IPS-15b (cell line): ENCODE results near the gene HAAO.
"Not testable (repeated sequence)": the region's sequence is repeated elsewhere in the genome, so short reads cannot be mapped to it uniquely, and the experiment has no call there.

ENCODE experiments used
- H3K27me3 ChIP-seq: one replicate; pipeline ENCODE4 v1.6.1; 2013; ENCODE audit warnings: low read length; ENCODE audit not compliant: control insufficient read depth, insufficient read depth
- H3K36me3 ChIP-seq: one replicate; pipeline ENCODE4 v1.6.1; 2013; ENCODE audit warnings: low read length; ENCODE audit not compliant: control insufficient read depth, insufficient read depth
- H3K4me1 ChIP-seq: one replicate; pipeline ENCODE4 v1.6.1; 2013; ENCODE audit warnings: mild to moderate bottlenecking, low read length; ENCODE audit not compliant: control insufficient read depth, insufficient read depth
- H3K4me3 ChIP-seq: one replicate; pipeline ENCODE4 v1.5.1; 2013; ENCODE audit warnings: low read depth, low read length
- H3K9ac ChIP-seq: one replicate; pipeline ENCODE4 v1.6.1; 2013; ENCODE audit warnings: low read depth, mild to moderate bottlenecking, low read length
- H3K9me3 ChIP-seq: one replicate; pipeline ENCODE4 v1.6.1; 2013; ENCODE audit warnings: mild to moderate bottlenecking, low read length; ENCODE audit not compliant: control insufficient read depth, insufficient read depth

The HAAO gene

DNA sequence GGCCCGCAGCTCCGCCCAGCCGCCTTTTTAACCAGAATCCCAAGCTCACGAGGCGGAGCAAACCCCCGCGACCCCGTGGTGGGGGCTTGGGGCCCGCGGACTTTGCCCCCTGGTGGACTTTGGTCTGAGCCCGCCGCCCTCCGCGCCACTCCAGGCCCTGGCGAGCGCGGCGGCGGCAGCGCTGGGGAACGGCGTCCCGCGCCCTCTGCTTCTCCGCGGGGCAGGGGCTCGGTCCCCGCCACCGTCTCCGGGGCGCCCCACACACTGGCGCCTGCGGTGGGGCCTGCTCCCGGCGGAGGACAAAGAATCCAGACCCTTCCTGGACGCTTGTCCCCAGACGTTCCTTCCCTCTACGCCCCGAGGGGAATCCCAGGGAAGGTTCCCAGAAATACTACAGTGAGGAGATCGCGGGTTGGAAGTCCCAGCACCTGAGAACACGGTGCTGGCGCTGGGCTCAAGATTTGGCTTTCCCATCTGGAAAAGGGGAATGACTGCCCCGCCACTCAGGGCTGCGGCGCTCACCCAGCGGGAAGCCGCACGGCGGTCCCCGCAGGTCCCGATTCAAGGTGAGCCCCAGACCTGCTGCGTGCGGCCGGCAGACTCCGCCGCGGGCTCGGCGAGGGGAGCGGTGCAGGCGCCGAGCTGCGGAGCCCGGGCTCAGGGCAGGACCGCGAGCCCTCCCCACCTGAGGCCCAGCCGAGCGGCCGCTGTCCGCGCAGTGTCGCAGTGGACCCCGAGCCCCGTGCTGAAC is at the start of gene HAAO:
Gene HAAO, minus strand, starts transcription at position 1 of the 751 bp plus-strand sequence. CDS start 47 bp downstream, outside the sequence.
- Histone ChIP-seq H3K9ac (peak within 1 kb of the TSS; percentile 37), H3K36me3 (no peaks in the 10 kb centered on the region), H3K4me3 (peak within 1 kb of the TSS; percentile 75), H3K27me3 (peaks cover 14% of the 10 kb centered on the region), H3K9me3 (no peaks in the 10 kb centered on the region), H3K4me1 (peaks cover 6% of the 10 kb centered on the region)

DNA sequence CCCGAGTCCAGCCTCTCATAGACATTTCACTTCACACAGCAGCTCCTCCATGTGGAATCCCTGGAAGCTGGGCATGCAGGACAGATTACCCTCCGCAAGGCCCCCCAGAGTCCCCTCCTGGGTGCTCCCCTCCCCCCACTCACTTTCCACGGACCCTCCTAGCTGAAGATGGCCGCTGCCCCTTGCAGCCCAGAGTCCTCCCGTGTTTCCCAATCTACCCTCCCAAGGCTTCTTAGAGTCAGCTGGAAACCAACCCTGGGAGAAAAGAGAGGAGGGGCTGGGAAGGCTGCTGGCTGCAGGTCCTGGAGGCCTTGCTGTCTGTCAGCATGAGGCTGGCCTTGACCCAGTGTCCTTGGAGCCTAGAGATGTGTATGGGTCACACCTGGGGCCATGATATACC is 49.0 kb upstream of the HAAO start:
- Histone ChIP-seq H3K4me3 (no peak overlapping the region), H3K4me1 (no peaks in the 10 kb centered on the region), H3K36me3 (no peaks in the 10 kb centered on the region), H3K9me3 (no peaks in the 10 kb centered on the region), H3K27me3 (no peaks in the 10 kb centered on the region), H3K9ac (no peak overlapping the region)

DNA sequence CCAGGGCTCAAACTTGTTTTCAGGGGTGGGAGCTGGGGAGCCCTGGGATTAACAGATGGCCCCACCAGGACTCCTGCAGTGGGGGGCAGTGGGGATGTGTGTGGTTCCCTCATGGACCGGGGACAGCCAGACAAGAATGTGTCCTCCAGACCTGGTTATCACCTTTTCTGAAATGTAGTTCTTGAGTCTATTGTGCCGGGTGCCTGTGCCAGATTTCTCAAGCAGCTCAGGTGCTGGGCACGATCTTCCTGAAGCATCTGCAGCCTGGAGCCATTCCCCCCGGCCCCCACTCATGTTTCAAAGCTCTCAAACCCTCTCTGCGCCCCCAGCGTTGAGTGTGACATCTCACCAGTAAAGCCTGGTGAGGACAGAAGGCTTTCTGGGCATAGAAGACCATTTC is 48.4 kb upstream of the HAAO start:
- no peak overlapping the region for H3K9ac ChIP-seq
- no peaks in the 10 kb centered on the region for H3K27me3 ChIP-seq
- no peaks in the 10 kb centered on the region for H3K36me3 ChIP-seq
- H3K4me3 ChIP-seq, result no peak overlapping the region
- H3K9me3 ChIP-seq, result no peaks in the 10 kb centered on the region
- H3K4me1 ChIP-seq, result no peaks in the 10 kb centered on the region

DNA sequence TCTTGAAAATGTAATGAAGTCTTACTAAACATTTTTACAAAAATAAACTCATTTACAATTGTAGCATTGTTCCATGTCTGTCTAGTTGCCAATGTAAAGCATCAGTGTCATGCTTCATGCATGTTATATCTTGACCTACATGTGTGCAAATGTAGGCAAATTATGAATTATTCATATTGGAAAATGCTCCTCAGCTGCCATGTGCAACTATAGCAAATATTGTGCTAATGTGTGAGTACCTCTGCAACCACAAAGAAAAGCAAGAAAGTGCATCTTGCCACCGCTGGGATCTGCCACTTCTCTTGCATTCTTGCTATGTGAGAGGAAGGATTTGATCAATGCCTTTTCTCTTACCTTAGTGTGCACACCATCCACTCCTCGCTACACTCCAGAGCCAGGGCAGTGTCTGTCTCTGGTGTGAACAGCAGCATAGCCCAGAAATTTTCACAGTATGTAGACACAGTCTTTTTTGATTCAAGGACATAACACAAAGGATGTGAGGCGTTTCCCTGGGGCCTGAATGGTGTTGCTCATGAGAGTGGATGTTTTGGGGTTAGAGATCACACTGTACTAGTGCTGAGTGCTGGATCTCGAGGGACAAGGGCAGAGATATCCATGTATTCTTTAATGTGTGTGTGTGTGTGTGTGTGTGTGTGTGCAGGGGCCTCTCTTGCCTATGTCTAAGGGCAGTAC is 47.6 kb upstream of the HAAO start:
- H3K4me1 ChIP-seq, result no peaks in the 10 kb centered on the region
- H3K9ac ChIP-seq, result no peak overlapping the region
- H3K27me3 ChIP-seq, result no peaks in the 10 kb centered on the region
- no peak overlapping the region for H3K4me3 ChIP-seq
- no peaks in the 10 kb centered on the region for H3K9me3 ChIP-seq
- H3K36me3 ChIP-seq, result no peaks in the 10 kb centered on the region

DNA sequence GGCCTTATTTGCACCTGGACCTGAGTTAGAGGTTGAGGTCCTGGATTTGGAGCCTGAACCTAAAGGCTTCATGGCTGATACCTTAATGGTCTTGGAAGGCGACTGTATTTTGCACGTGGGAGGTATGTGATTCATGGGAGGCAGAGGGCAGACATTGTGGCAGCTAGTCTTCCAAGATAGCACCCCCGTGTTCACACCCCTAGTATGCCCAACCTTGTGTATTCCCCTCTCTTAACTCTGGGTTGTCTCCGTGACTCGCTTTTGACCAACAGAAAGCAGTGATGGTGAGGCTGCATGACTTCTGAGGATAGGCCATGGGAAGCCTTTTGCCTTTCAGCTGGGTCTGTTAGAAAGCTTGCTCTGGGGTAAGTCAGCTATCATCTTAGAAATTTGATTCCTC is 45.8 kb upstream of the HAAO start:
- Histone ChIP-seq H3K4me1 (no peaks in the 10 kb centered on the region), H3K9me3 (no peaks in the 10 kb centered on the region), H3K36me3 (no peaks in the 10 kb centered on the region), H3K4me3 (no peak overlapping the region), H3K9ac (no peak overlapping the region), H3K27me3 (no peaks in the 10 kb centered on the region)

DNA sequence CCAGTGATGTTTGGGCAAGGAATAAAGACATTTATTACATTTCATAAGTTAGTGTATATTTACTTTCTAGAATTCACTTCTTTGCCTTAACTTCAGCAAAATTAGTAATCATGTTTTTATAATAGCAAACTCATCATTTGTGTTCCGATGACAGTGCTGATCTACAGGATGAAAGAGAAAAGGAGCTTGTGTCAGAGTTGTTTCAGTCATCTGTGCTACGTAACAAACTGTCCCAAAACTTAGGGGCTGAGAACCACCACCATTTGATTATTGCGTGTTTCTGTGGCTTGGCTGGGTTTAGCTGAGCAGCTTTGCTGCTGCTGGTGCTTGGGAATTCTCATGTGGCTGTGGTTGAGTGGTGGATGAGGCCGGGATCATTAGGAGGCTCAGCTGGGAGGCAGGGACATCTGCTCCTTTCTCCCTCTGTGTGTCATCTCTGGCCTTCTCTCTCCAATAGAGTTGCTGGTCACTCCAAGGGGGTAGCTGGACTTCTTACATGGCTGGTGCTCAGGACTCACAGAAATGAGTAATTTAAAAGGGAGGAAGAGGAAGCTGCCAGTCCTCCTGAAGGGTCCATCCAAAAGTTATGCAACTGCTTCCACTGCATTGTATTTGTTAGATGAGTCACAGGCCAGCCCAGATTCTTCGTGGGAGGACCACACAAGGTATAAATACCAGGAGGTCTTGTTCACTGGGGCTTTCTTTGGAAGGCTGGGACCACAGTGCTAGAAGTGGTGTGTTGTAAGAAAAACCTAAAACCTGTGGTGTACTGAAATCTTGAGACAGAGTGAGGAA is 43.4 kb upstream of the HAAO start:
- Histone ChIP-seq H3K4me1 (no peaks in the 10 kb centered on the region), H3K4me3 (no peak overlapping the region), H3K36me3 (no peaks in the 10 kb centered on the region), H3K9me3 (no peaks in the 10 kb centered on the region), H3K27me3 (no peaks in the 10 kb centered on the region), H3K9ac (no peak overlapping the region)

DNA sequence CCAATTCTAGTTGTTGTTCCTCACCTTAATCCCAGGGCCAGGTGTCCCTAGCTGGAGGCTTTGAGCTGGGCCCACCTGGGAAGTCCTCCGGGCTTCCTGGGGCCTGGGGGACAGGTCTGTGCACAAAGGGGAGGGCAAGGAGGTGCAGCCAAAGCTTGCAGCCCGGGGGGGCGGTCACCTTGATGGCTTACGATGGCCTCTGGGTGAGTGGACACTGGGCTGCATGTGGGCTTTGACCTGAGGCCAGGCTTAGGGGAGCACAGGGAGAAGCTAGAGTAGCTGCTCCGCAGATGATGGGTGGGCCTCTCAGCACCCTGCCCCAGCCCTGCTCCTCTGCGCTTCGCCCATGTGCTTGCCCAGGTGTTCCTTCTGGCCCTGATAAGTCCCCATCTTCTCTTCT is 41.8 kb upstream of the HAAO start:
- Histone ChIP-seq H3K9me3 (no peaks in the 10 kb centered on the region), H3K9ac (no peak overlapping the region), H3K4me3 (no peak overlapping the region), H3K36me3 (no peaks in the 10 kb centered on the region), H3K4me1 (no peaks in the 10 kb centered on the region), H3K27me3 (no peaks in the 10 kb centered on the region)

DNA sequence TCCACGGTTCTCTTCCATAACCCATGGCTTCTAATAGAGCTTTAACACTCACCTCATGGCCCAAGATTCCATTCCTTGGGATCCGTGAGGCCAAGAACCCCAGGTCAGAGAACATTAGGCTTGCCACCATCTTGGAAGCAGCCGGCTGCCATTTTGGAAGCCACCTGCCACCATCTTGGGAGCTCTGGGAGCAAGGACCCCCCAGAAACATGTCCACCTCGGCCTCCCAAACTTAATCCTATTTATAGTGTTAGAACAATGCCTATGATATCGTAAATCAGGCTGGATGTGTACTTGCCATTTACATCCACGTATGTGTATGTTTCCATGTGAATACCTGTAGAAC is 39.9 kb upstream of the HAAO start:
- no peaks in the 10 kb centered on the region for H3K4me1 ChIP-seq
- H3K36me3 ChIP-seq, result no peaks in the 10 kb centered on the region
- no peak overlapping the region for H3K9ac ChIP-seq
- no peaks in the 10 kb centered on the region for H3K9me3 ChIP-seq
- peaks cover 7% of the 10 kb centered on the region for H3K27me3 ChIP-seq
- no peak overlapping the region for H3K4me3 ChIP-seq

DNA sequence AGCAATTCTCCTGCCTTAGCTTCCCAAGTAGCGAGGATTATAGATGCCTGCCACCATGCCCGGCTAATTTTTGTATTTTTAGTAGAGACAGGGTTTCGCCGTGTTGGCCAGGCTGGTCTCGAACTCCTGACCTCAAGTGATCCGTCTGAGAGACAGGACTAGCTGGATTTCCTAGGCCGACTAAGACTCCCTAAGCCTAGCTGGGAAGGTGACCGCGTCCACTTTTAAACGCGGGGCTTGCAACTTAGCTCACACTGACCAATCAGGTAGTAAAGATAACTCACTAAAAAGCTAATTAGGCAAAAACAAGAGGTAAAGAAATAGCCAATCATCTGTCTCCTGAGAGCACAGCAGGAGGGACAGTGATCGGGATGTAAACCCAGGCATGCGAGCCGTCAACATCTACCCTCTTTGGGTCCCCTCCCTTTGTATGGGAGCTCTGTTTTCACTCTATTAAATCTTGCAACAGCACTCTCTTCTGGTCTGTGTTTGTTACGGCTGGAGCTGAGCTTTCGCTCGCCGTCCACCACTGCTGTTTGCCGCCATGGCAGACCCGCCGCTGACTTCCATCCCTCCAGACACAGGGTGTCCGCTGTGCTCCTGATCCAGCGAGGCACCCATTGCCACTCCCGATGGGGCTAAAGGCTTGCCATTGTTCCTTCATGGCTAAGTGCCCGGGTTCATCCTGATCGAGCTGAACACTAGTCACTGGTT is 39.3 kb upstream of the HAAO start:
- H3K27me3 ChIP-seq, H3K9ac ChIP-seq, H3K9me3 ChIP-seq, H3K4me1 ChIP-seq, H3K36me3 ChIP-seq, H3K4me3 ChIP-seq: not testable (repeated sequence)

DNA sequence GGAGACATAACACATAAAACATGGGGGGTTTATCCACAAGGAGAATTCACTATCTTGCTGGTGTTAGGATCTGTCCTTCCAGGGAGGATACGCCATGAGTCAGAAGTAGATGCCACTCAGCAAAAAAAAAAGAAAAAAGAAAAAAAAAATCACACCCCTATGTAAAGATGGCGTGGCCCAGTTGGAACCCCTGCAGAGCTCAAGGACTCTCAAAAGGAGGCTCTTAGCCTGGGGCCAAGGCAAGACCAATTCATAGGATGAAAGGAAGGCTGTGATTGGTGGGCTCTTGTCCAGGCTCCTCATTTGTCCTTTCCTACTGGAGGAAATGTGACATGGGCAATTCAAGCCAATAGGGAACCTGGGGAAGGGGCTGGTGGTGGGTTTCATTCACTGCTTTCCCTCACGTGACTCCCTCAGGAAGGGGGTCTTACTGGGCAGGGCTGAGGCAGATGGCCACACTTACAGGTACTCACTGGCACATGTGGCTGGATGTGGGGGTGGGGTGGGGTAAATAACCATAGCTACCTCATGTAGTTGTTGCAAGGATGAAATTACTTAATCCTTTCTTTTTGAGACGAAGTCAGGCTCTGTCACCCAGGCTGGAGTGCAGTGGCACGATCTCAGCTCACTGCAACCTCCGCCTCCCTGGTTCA is 38.7 kb upstream of the HAAO start:
- no peak overlapping the region for H3K9ac ChIP-seq
- no peaks in the 10 kb centered on the region for H3K36me3 ChIP-seq
- H3K9me3 ChIP-seq, result no peaks in the 10 kb centered on the region
- H3K4me3 ChIP-seq, result no peak overlapping the region
- H3K27me3 ChIP-seq, result peaks cover 7% of the 10 kb centered on the region
- H3K4me1 ChIP-seq, result no peaks in the 10 kb centered on the region
